ENCODE data around the gene TVP23B. TPM values are rescaled to one million over a fixed set of nuclear protein-coding genes. Genes with fewer than 3 reads are reported as not detected.

The TVP23B gene
- total RNA-seq, result 115 and 183 TPM in 2 replicates

DNA sequence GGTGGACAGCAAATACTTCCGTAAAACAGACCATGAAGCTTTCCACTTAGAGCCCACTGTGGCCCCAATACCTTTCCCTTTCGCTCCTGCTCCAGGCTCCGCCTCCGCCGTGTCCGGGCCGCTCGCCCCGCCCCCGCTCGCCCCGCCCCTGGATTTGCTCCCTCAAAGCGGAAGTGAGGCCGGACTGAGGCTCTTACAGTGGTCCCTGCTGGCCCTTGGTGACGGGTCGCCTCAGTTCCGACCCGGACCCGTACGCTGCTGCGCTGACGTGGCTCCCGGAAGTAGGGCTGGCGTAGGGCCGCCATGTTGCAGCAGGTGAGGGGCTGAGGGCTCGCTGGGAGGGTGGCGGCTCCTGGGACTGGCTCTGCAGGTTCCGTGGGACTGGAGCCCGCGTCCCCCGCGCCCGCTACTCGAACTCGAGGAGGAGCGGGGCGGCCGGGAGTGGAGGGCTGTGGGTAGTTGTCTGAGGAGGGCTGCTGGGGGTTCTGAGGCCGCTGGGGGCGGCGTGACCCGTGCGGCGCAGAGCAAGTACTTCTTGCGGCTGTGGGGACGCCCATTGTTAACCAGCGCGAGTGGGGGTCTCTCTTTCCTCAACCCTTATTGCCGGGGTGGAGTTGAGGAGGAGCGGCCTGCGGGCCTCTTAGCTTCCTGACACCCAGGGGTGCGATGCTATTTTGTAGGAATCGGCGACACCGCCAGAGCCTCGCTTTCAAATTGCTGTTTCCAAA is at the start of gene TVP23B:
TVP23B (plus strand) TSS at position 193 of the 728 bp plus-strand sequence; CDS start at position 304, 111 bp downstream.

GRCh38 chr17:18743699-18744421 is 37.1 kb upstream of the TVP23B start, which contains the start of gene FBXW10:
FBXW10 (plus strand) TSS chr17:18744054; CDS start chr17:18744245, 191 bp downstream.

Other genes with a start within 250 kb of the TVP23B start
- not detected in 2 replicates for gene TBC1D28, start 136.8 kb upstream of the TVP23B start, total RNA-seq
- 3.5 and 5.4 TPM in 2 replicates for gene FOXO3B, start 98.9 kb upstream of the TVP23B start, total RNA-seq
- 0.28 TPM in 1 of 2 replicates, not detected in the other for gene FBXW10, start 37.1 kb upstream of the TVP23B start, total RNA-seq
- gene PRPSAP2, start 76.9 kb downstream of the TVP23B start, total RNA-seq, result 51.0 and 51.8 TPM in 2 replicates
- gene SLC5A10, start 171.0 kb downstream of the TVP23B start, total RNA-seq, result under 0.01 TPM in 1 of 2 replicates, not detected in the other
- gene FAM83G, start 223.6 kb downstream of the TVP23B start, total RNA-seq, result 18.6 and 24.2 TPM in 2 replicates

Measured in regular cardiac myocyte (primary cell).